NCI-H2107 treated with DMSO at 0.1 percent for 48 hours (cell line): Measurements from ENCODE around the gene GCK.

Experiments
- DNase-seq: peaks from one replicate; lab custom pipeline; 2025; ENCODE audit not compliant: unreplicated experiment; lab: John Stamatoyannopoulos, UW

Gene GCK

GRCh38 chr7:44121761-44122420, 67.3 kb downstream of the GCK start:
- no peak for DNase-seq

- no peak for DNase-seq
These were observed 68.8 kb downstream of the GCK start for GRCh38 chr7:44120395-44120794.

- DNase-seq = no peak
These were observed 69.3 kb downstream of the GCK start for GRCh38 chr7:44119829-44120380.

GRCh38 chr7:44117801-44118429, 71.3 kb downstream of the GCK start:
- DNase-seq = no peak

GRCh38 chr7:44116789-44117666, 72.2 kb downstream of the GCK start:
- DNase-seq = no peak

- DNase-seq = no peak
These were observed 73.0 kb downstream of the GCK start for GRCh38 chr7:44116087-44116788.

- no peak for DNase-seq
These were observed 74.5 kb downstream of the GCK start for GRCh38 chr7:44114586-44115310.

- no peak for DNase-seq
These were observed 75.4 kb downstream of the GCK start for GRCh38 chr7:44113764-44114354.

GRCh38 chr7:44112997-44113763, 76.1 kb downstream of the GCK start:
- no peak for DNase-seq

GRCh38 chr7:44112231-44112996, 76.8 kb downstream of the GCK start:
- DNase-seq = no peak

GRCh38 chr7:44111761-44112160, 77.5 kb downstream of the GCK start:
- DNase-seq = peak; percentile 29

GRCh38 chr7:44110719-44111635, 78.3 kb downstream of the GCK start:
- DNase-seq = no peak

- DNase-seq = no peak
These were observed 79.2 kb downstream of the GCK start for GRCh38 chr7:44109991-44110390.

GRCh38 chr7:44108768-44109750, 80.2 kb downstream of the GCK start:
- DNase-seq = no peak

- DNase-seq = no peak
These were observed 81.1 kb downstream of the GCK start for GRCh38 chr7:44107961-44108767.
